ENCODE results near the gene PCSK5. TPM values are rescaled to one million over a fixed set of nuclear protein-coding genes. Genes with fewer than 3 reads are reported as not detected.
A peak's percentile ranks its signal among the peaks of the same experiment; 100 is the strongest.

Gene PCSK5
- total and polyA plus RNA-seq, 8 donors: 0.37 to 86.3 (median 4.9) TPM

- intact Hi-C loops (cut with DNase I; ENCODE audit: low total_unique reads): no loop called here
- H3K27ac ChIP-seq: no peak overlapping the region
- TF ChIP-seq POLR2AphosphoS5 (IDR thresholded peaks at IDR 0.05) (no peak), EP300 (IDR thresholded peaks at IDR 0.05) (no peak), CTCF (IDR thresholded peaks at IDR 0.05) (no peak), POLR2A (IDR thresholded peaks at IDR 0.05) (no peak)
- H3K27me3 ChIP-seq: no peaks in the 10 kb centered on the region
- no peaks in the 10 kb centered on the region for H3K36me3 ChIP-seq
- H3K4me3 ChIP-seq: no peak overlapping the region
- H3K9me3 ChIP-seq: no peaks in the 10 kb centered on the region
- WGBS, 5 donors: 88 to 100% (median 91%) methylated on average over 1 of the region's 1 CpG
- no peak for DNase-seq
- peaks cover 0 to 6% (median 2%) of the 10 kb centered on the region in 4 donors for H3K4me1 ChIP-seq
These were observed 381.3 kb downstream of the PCSK5 start for GRCh38 chr9:76271755-76272154.

GRCh38 chr9:76289042-76289441, 398.6 kb downstream of the PCSK5 start:
- Histone ChIP-seq H3K4me3 (no peak overlapping the region), H3K4me1 (no peaks in the 10 kb centered on the region), H3K27ac (no peak overlapping the region), H3K27me3 (no peaks in the 10 kb centered on the region), H3K9me3 (no peaks in the 10 kb centered on the region), H3K36me3 (no peaks in the 10 kb centered on the region)
- 81 to 93% (median 91%) methylated on average over 7 of the region's 7 CpGs for WGBS, 5 donors
- TF ChIP-seq CTCF (IDR thresholded peaks at IDR 0.05) (no peak), POLR2A (IDR thresholded peaks at IDR 0.05) (no peak), EP300 (IDR thresholded peaks at IDR 0.05) (no peak), POLR2AphosphoS5 (IDR thresholded peaks at IDR 0.05) (no peak)
- intact Hi-C loops (cut with DNase I; ENCODE audit: low total_unique reads): no loop called here
- peak in 1 of 2 donors; percentile 28 for DNase-seq

DNA sequence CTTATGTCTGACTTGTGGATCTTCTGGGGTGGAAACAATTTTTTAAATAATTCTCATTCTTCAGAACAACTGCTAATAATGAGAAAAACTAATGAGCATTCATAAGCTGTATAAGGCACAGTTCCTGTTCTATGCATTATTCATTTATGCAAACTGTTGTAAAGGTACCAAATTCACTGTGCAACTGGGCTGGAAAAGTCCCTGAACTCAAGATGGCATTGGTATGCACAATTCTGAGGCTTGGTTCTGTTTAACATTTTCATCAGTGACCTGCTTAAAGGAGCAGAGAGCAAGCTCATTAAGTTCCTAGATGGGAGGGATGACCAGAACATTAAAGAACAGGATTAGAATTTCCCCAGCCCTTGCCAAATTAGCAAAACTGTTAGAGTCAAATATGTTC, 399.2 kb downstream of the PCSK5 start:
- DNase-seq: no peak
- Histone ChIP-seq H3K36me3 (no peaks in the 10 kb centered on the region), H3K4me3 (no peak overlapping the region), H3K4me1 (no peaks in the 10 kb centered on the region), H3K27ac (no peak overlapping the region), H3K27me3 (no peaks in the 10 kb centered on the region), H3K9me3 (no peaks in the 10 kb centered on the region)
- intact Hi-C loops (cut with DNase I; ENCODE audit: low total_unique reads): no loop called here
- no peak for TF ChIP-seq POLR2A (IDR thresholded peaks at IDR 0.05)
- TF ChIP-seq POLR2AphosphoS5 (IDR thresholded peaks at IDR 0.05): no peak
- no peak for TF ChIP-seq EP300 (IDR thresholded peaks at IDR 0.05)
- no peak for TF ChIP-seq CTCF (IDR thresholded peaks at IDR 0.05)

DNA sequence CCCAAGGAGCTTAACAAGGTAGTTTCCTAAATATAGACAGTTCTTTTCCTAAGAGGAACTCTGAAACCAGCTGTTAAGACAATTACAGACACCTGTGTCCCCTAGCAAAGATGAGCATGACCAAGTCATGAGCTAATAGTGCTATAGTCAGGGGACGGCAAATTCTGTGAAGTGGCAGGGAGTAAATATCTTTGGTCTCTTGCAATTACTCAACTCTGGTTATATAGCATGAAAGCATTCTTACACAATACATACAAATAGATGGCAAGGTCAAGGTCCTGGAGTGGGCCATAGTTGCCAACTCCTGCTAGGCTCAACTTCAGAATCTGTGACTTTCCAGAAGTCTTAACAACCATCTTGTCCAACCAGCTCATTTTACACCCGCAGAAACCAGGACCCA, 400.1 kb downstream of the PCSK5 start:
- intact Hi-C loops (cut with DNase I; ENCODE audit: low total_unique reads): no loop called here
- Histone ChIP-seq H3K27me3 (no peaks in the 10 kb centered on the region), H3K27ac (no peak overlapping the region), H3K36me3 (no peaks in the 10 kb centered on the region), H3K4me1 (no peaks in the 10 kb centered on the region), H3K4me3 (no peak overlapping the region), H3K9me3 (no peaks in the 10 kb centered on the region)
- no peak for DNase-seq
- TF ChIP-seq POLR2A (IDR thresholded peaks at IDR 0.05) (no peak), POLR2AphosphoS5 (IDR thresholded peaks at IDR 0.05) (no peak), CTCF (IDR thresholded peaks at IDR 0.05) (no peak), EP300 (IDR thresholded peaks at IDR 0.05) (no peak)
- WGBS, 5 donors: 82 to 100% (median 91%) methylated on average over 2 of the region's 2 CpGs

All from stomach (tissue), 9 donors.